K562 (cell line): Measurements from ENCODE around the gene FGF12.

ENCODE experiments used
- ELK1 ChIP-seq: sonication (generic); formaldehyde crosslinking; IDR thresholded peaks from 2 replicates; pipeline ENCODE4 v1.8.1; 2022; ENCODE audit warnings: missing genetic modification reagents
- L3MBTL2 ChIP-seq: fragments of 450-650 bp; IDR thresholded peaks from 2 replicates; pipeline ENCODE4 v1.6.1; 2016; ENCODE audit warnings: mild to moderate bottlenecking, moderate library complexity
- SIX5 ChIP-seq, 2 experiments: IDR thresholded peaks; 2 replicates each; pipeline ENCODE4 v1.6.1; 2011; ENCODE audit warnings: low read length in 2 of 2, borderline replicate concordance in 1 of 2, low read depth in 1 of 2, mild to moderate bottlenecking in 1 of 2, moderate library complexity in 1 of 2; ENCODE audit not compliant: insufficient read depth in 1 of 2
- TF ChIP-seq, protein P1 (sequence below): sonication (generic); formaldehyde crosslinking; IDR thresholded peaks from 2 replicates; pipeline ENCODE4 v1.9.0; 2022; ENCODE audit warnings: mild to moderate bottlenecking, missing genetic modification reagents
- TF ChIP-seq, protein P2 (sequence below), 3 experiments: IDR thresholded peaks in 2 of 3; conservative IDR thresholded peaks in 1 of 3; 2 replicates each; pipeline ENCODE4 v1.5.1; 2011 to 2012; ENCODE audit warnings: low read length in 3 of 3, mild to moderate bottlenecking in 3 of 3, control low read depth in 2 of 3, improper control_type of control experiment in 1 of 3, inconsistent platforms in 1 of 3, low read depth in 1 of 3, mixed read lengths in 1 of 3, moderate library complexity in 1 of 3; ENCODE audit not compliant: insufficient read depth in 2 of 3
- TF ChIP-seq, protein P3 (sequence below): fragments of 450-650 bp; IDR thresholded peaks from 2 replicates; pipeline ENCODE4 v1.6.1; 2017; ENCODE audit warnings: antibody characterized with exemption, mild to moderate bottlenecking

DNA sequence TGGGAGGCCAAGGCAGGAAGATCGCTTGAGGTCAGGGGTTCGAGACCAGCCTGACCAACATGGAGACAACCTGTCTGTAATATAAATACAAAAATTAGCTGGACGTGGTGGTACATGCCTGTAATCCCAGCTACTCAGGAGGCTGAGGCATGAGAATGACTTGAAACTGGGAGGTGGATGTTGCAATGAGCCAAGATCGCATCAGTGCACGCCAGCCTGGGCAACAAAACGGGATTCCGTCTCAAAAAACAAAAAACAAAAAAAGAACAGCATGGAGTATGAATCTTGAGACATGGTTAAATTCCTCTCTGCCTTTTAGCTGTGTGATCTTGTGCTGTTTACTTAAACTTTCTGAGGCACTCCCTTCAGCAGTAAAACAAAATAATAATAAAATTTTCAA lies 244.9 kb downstream of the FGF12 start:
- TF ChIP-seq L3MBTL2 (no peak), ELK1 (CRISPR knock-in tag) (no peak), SIX5 (IDR thresholded peaks at IDR 0.05; ENCODE audit: borderline replicate concordance in 1 of 2, insufficient read depth in 1 of 2, low read depth in 1 of 2, low read length in 2 of 2) (no peak)
- TF ChIP-seq, protein P1, sequence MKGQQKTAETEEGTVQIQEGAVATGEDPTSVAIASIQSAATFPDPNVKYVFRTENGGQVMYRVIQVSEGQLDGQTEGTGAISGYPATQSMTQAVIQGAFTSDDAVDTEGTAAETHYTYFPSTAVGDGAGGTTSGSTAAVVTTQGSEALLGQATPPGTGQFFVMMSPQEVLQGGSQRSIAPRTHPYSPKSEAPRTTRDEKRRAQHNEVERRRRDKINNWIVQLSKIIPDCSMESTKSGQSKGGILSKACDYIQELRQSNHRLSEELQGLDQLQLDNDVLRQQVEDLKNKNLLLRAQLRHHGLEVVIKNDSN (CRISPR knock-in tag): no peak
- TF ChIP-seq, protein P2, sequence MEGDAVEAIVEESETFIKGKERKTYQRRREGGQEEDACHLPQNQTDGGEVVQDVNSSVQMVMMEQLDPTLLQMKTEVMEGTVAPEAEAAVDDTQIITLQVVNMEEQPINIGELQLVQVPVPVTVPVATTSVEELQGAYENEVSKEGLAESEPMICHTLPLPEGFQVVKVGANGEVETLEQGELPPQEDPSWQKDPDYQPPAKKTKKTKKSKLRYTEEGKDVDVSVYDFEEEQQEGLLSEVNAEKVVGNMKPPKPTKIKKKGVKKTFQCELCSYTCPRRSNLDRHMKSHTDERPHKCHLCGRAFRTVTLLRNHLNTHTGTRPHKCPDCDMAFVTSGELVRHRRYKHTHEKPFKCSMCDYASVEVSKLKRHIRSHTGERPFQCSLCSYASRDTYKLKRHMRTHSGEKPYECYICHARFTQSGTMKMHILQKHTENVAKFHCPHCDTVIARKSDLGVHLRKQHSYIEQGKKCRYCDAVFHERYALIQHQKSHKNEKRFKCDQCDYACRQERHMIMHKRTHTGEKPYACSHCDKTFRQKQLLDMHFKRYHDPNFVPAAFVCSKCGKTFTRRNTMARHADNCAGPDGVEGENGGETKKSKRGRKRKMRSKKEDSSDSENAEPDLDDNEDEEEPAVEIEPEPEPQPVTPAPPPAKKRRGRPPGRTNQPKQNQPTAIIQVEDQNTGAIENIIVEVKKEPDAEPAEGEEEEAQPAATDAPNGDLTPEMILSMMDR (IDR thresholded peaks at IDR 0.05 in 2 of 3, conservative IDR thresholded peaks at IDR 0.05 in 1 of 3; ENCODE audit: insufficient read depth in 2 of 3, low read depth in 1 of 3, low read length in 3 of 3): no peak
- TF ChIP-seq, protein P3, sequence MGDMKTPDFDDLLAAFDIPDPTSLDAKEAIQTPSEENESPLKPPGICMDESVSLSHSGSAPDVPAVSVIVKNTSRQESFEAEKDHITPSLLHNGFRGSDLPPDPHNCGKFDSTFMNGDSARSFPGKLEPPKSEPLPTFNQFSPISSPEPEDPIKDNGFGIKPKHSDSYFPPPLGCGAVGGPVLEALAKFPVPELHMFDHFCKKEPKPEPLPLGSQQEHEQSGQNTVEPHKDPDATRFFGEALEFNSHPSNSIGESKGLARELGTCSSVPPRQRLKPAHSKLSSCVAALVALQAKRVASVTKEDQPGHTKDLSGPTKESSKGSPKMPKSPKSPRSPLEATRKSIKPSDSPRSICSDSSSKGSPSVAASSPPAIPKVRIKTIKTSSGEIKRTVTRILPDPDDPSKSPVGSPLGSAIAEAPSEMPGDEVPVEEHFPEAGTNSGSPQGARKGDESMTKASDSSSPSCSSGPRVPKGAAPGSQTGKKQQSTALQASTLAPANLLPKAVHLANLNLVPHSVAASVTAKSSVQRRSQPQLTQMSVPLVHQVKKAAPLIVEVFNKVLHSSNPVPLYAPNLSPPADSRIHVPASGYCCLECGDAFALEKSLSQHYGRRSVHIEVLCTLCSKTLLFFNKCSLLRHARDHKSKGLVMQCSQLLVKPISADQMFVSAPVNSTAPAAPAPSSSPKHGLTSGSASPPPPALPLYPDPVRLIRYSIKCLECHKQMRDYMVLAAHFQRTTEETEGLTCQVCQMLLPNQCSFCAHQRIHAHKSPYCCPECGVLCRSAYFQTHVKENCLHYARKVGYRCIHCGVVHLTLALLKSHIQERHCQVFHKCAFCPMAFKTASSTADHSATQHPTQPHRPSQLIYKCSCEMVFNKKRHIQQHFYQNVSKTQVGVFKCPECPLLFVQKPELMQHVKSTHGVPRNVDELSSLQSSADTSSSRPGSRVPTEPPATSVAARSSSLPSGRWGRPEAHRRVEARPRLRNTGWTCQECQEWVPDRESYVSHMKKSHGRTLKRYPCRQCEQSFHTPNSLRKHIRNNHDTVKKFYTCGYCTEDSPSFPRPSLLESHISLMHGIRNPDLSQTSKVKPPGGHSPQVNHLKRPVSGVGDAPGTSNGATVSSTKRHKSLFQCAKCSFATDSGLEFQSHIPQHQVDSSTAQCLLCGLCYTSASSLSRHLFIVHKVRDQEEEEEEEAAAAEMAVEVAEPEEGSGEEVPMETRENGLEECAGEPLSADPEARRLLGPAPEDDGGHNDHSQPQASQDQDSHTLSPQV: no peak
